Progenitor cell of endocrine pancreas (in vitro differentiated cells): ENCODE results near the gene BOK. TPM values are rescaled to one million over a fixed set of nuclear protein-coding genes. Genes with fewer than 3 reads are reported as not detected.
A peak's percentile ranks its signal among the peaks of the same experiment; 100 is the strongest.
"Not testable (repeated sequence)": the region's sequence is repeated elsewhere in the genome, so short reads cannot be mapped to it uniquely, and the experiment has no call there.

Source experiments
- DNase-seq: peaks from one replicate; pipeline ENCODE4 v3.0.0; 2021; ENCODE audit warnings: low spot score; ENCODE audit not compliant: unreplicated experiment
- H3K27ac Mint-ChIP-seq: 2 replicates; pipeline ENCODE4 v1.8.0; 2021; ENCODE audit warnings: mild to moderate bottlenecking, moderate library complexity, mixed read lengths
- H3K27me3 Mint-ChIP-seq: 2 replicates; pipeline ENCODE4 v1.8.0; 2021; ENCODE audit warnings: mixed read lengths
- H3K36me3 Mint-ChIP-seq: 2 replicates; pipeline ENCODE4 v1.8.0; 2022; ENCODE audit warnings: mixed read lengths; ENCODE audit not compliant: insufficient read depth
- H3K4me1 Mint-ChIP-seq: 2 replicates; pipeline ENCODE4 v1.8.0; 2021; ENCODE audit warnings: low read depth, mixed read lengths
- H3K4me3 Mint-ChIP-seq: 2 replicates; pipeline ENCODE4 v1.8.0; 2021; ENCODE audit warnings: low read depth, mild to moderate bottlenecking, moderate library complexity, mixed read lengths
- H3K9me3 Mint-ChIP-seq: 2 replicates; pipeline ENCODE4 v1.8.0; 2021; ENCODE audit warnings: low read depth, mixed read lengths
- total RNA-seq: library from RNA; stranded (reverse); gene quantifications from 2 replicates; pipeline ENCODE4 v1.2.1, GENCODE V29; 2021
- TF ChIP-seq, protein P1 (sequence below): fragments of 200-600 bp; sonication (generic); IDR thresholded peaks from one replicate; pipeline ENCODE4 v1.5.0; 2021; ENCODE audit warnings: antibody characterized with exemption, mild to moderate bottlenecking; ENCODE audit not compliant: unreplicated experiment

BOK gene
- total RNA-seq, 1 donor from 2014 or later: 8.0 TPM

DNA sequence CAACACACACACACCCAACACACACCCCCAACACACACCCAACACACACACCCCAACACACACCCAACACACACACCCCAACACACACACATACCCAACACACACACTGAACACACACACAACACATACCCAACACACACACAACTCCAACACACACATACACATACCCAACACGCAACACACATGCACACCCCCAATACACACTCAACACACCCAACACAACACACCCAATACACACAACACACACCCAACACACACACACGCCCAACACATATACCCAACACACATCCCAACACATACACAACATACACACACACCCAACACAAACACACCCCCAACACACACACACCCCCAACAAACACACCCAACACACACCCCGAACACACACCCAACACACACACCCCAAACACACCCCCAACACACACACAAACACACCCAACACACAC is 42.0 kb upstream of the BOK start:
- TF ChIP-seq, protein P1, sequence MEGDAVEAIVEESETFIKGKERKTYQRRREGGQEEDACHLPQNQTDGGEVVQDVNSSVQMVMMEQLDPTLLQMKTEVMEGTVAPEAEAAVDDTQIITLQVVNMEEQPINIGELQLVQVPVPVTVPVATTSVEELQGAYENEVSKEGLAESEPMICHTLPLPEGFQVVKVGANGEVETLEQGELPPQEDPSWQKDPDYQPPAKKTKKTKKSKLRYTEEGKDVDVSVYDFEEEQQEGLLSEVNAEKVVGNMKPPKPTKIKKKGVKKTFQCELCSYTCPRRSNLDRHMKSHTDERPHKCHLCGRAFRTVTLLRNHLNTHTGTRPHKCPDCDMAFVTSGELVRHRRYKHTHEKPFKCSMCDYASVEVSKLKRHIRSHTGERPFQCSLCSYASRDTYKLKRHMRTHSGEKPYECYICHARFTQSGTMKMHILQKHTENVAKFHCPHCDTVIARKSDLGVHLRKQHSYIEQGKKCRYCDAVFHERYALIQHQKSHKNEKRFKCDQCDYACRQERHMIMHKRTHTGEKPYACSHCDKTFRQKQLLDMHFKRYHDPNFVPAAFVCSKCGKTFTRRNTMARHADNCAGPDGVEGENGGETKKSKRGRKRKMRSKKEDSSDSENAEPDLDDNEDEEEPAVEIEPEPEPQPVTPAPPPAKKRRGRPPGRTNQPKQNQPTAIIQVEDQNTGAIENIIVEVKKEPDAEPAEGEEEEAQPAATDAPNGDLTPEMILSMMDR: no peak
- no peak for DNase-seq
- Mint-ChIP-seq H3K36me3 (no peaks in the 10 kb centered on the region), H3K9me3 (peaks cover 7% of the 10 kb centered on the region), H3K27me3 (peaks cover 2% of the 10 kb centered on the region), H3K27ac (peak overlapping the region; percentile 53), H3K4me3 (no peak overlapping the region), H3K4me1 (no peaks in the 10 kb centered on the region)

DNA sequence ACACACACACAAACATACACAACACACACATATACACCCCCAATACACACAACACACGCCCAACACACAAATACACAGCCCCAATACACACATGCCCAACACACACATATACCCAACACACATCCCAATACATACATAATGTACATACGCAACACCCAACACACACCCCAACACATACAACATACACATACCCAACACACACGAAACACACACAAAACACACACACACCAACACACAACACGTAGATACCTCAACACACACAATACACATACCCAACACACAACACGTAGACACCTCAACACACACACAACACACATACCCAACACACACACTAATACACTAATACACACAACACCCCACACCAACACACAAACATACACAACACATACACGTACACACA is 41.2 kb upstream of the BOK start:
- Mint-ChIP-seq H3K4me3 (no peak overlapping the region), H3K36me3 (no peaks in the 10 kb centered on the region), H3K4me1 (no peaks in the 10 kb centered on the region), H3K9me3 (peaks cover 7% of the 10 kb centered on the region), H3K27ac (peak overlapping the region; percentile 76), H3K27me3 (peaks cover 2% of the 10 kb centered on the region)
- no peak for DNase-seq
- TF ChIP-seq, protein P1: no peak

DNA sequence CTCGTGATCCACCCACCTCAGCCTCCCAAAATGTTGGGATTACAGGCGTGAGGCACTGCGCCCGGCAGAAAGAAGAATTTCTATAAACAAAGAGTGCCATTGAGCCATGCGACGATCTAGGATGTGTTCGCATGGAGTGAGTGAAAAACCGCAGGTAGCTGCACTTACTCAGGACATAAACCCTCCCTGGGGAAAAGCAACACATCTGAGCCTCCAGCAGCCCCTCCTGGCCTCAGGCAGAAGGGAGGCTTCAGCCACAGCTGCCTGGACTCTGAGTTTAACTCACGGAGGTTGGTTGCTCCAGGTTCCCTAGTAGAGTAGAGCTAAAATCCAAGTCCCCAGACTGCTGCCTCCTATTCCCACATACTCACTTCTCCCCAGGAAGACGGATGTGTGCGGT is 38.9 kb upstream of the BOK start:
- no peak overlapping the region for H3K27ac Mint-ChIP-seq
- TF ChIP-seq, protein P1: no peak
- H3K4me3 Mint-ChIP-seq: no peak overlapping the region

DNA sequence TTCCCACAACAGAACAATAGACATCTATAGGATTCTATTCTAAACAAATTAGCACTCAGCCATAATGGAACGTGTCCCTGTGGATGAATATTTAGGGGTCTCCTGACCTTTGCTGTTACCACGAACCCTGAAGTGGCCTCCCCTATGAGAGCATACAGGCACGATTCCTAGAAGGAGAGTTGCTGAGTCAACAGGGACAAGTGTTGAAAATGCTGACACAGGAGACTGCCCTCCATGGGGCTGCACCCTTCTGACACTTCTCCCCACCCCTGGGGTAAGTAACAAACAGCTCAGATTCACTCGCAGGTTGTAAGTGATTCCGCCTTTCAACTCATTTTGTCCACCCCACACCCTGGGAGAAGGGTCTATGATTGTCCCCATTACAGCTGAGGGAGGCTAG is 36.1 kb upstream of the BOK start:
- H3K27ac Mint-ChIP-seq: no peak overlapping the region
- no peak overlapping the region for H3K4me3 Mint-ChIP-seq
- no peak for DNase-seq
- H3K4me1 Mint-ChIP-seq: no peaks in the 10 kb centered on the region
- TF ChIP-seq, protein P1: no peak
- no peaks in the 10 kb centered on the region for H3K36me3 Mint-ChIP-seq
- peaks cover 2% of the 10 kb centered on the region for H3K27me3 Mint-ChIP-seq
- H3K9me3 Mint-ChIP-seq: peaks cover 14% of the 10 kb centered on the region

More for the DNA sequence above, 38.9 kb upstream of the BOK start:
- Mint-ChIP-seq H3K4me1 (no peaks in the 10 kb centered on the region), H3K9me3 (peaks cover 12% of the 10 kb centered on the region), H3K36me3 (no peaks in the 10 kb centered on the region), H3K27me3 (peaks cover 2% of the 10 kb centered on the region)
- DNase-seq: no peak

DNA sequence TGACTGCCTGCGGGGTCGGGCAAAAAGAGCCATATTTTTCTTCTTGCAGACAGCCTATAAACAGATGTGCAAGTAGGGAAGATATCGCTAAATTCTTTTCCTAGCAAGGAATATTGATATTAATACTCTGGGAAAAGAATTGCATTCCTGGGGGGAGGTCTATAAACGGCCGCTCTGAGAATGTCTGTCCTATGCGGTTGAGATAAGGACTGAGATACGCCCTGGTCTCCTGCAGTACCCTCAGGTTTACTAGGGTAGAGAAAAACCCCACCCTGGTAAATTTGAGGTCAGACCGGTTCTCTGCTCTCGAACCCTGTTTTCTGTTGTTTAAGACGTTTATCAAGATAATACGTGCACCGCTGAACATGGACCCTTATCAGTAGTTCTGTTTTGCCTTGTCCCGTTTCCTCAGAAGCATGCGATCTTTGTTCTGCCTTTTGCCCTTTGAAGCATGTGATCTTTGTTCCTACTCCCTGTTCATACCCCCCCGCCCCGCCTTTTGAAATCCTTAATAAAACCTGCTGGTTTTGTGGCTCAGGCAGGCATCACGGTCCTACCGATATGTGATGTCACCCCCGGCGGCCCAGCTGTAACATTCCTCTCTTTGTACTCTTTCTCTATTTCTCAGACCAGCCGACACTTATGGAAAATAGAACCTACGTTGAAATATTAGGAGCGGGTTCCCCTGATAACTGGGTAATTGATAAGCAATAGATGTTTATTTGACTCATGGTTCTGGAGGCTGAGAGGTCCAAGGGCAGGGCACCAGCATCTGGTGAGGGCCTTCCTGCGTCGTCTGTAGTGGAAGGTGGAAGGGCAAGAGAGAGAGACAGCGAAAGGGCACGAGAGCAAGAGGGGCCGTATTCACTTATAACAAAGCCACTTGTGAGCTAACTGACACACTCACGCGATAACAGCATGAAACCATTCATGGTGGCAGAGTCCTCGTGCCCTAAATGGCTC is 32.4 kb upstream of the BOK start:
- Mint-ChIP-seq H3K9me3 (peaks cover 13% of the 10 kb centered on the region), H3K27me3 (peaks cover 12% of the 10 kb centered on the region)
- not testable (repeated sequence) for H3K27ac Mint-ChIP-seq, H3K4me3 Mint-ChIP-seq, H3K4me1 Mint-ChIP-seq, DNase-seq, H3K36me3 Mint-ChIP-seq
